DOHH2 (cell line): ENCODE data around the gene GABARAPL2.

Source experiments
- H3F3A ChIP-seq: fragments of 200-600 bp; sonication (generic), shearing (Covaris generic); 2 replicates; pipeline ENCODE4 v1.6.0; 2016; ENCODE audit warnings: antibody characterized with exemption, mild to moderate bottlenecking; ENCODE audit not compliant: control insufficient read depth, insufficient read depth
- H3K27ac ChIP-seq: fragments of 200-600 bp; sonication (generic); 2 replicates; pipeline ENCODE4 v1.5.1; 2014; ENCODE audit warnings: low read depth, mild to moderate bottlenecking, low read length, moderate library complexity
- H3K27me3 ChIP-seq: fragments of 200-600 bp; sonication (generic); 2 replicates; pipeline ENCODE4 v1.6.1; 2014; ENCODE audit warnings: mild to moderate bottlenecking, low read length, mixed read lengths; ENCODE audit not compliant: control insufficient read depth
- H3K36me3 ChIP-seq: fragments of 200-600 bp; sonication (generic); 2 replicates; pipeline ENCODE4 v1.6.1; 2014; ENCODE audit warnings: mild to moderate bottlenecking, low read length, moderate library complexity, mixed read lengths; ENCODE audit not compliant: control insufficient read depth
- H3K4me1 ChIP-seq: fragments of 200-600 bp; sonication (generic); 2 replicates; pipeline ENCODE4 v1.6.1; 2014; ENCODE audit warnings: mild to moderate bottlenecking, low read length, mixed read lengths; ENCODE audit not compliant: control insufficient read depth
- H3K4me2 ChIP-seq: fragments of 200-600 bp; sonication (generic); 2 replicates; pipeline ENCODE4 v1.6.0; 2014; ENCODE audit warnings: mild to moderate bottlenecking, low read length, moderate library complexity
- H3K4me3 ChIP-seq: fragments of 200-600 bp; sonication (generic); 2 replicates; pipeline ENCODE4 v1.5.1; 2014; ENCODE audit warnings: mild to moderate bottlenecking, low read length, mixed read lengths
- H3K79me2 ChIP-seq: fragments of 200-600 bp; sonication (generic); 2 replicates; pipeline ENCODE4 v1.6.1; 2014; ENCODE audit warnings: mild to moderate bottlenecking, low read length, mixed read lengths; ENCODE audit not compliant: control insufficient read depth
- H3K9me2 ChIP-seq: fragments of 200-600 bp; sonication (generic); replicated peaks from 2 replicates; pipeline ENCODE4 v1.6.1; 2014; ENCODE audit warnings: mild to moderate bottlenecking, low read length, mixed read lengths; ENCODE audit not compliant: control insufficient read depth
- H3K9me3 ChIP-seq: fragments of 200-600 bp; sonication (generic); 2 replicates; pipeline ENCODE4 v1.6.1; 2014; ENCODE audit warnings: antibody characterized with exemption, low read length, mixed read lengths; ENCODE audit not compliant: control insufficient read depth, insufficient read depth
- H4K20me1 ChIP-seq: fragments of 200-600 bp; sonication (generic); 2 replicates; pipeline ENCODE4 v1.6.0; 2014; ENCODE audit warnings: low read depth, mild to moderate bottlenecking, antibody characterized with exemption, low read length, moderate library complexity; ENCODE audit not compliant: control insufficient read depth, insufficient read depth
- CTCF ChIP-seq: fragments of 200-600 bp; sonication (generic); IDR thresholded peaks from one replicate; pipeline ENCODE4 v1.5.1; 2014; ENCODE audit warnings: antibody characterized with exemption, mild to moderate bottlenecking, low read depth, low read length; ENCODE audit not compliant: poor library complexity, severe bottlenecking
- EZH2phosphoT487 ChIP-seq: fragments of 200-600 bp; sonication (generic); IDR thresholded peaks from 2 replicates; pipeline ENCODE4 v1.6.1; 2017; ENCODE audit warnings: borderline replicate concordance, mild to moderate bottlenecking, antibody characterized with exemption, low read length, moderate library complexity, mixed read lengths

GABARAPL2 gene

GRCh38 chr16:75558846-75559401 lies 7.3 kb upstream of the GABARAPL2 start:
- Histone ChIP-seq H3K4me2 (no peak overlapping the region), H3K36me3 (no peaks in the 10 kb centered on the region), H3F3A (no peaks in the 10 kb centered on the region), H3K4me1 (peaks cover 13% of the 10 kb centered on the region), H3K27ac (no peak overlapping the region), H3K9me3 (no peaks in the 10 kb centered on the region), H3K79me2 (peaks cover 10% of the 10 kb centered on the region), H3K9me2 (no peaks in the 10 kb centered on the region), H4K20me1 (no peaks in the 10 kb centered on the region), H3K27me3 (no peaks in the 10 kb centered on the region), H3K4me3 (no peak overlapping the region)
- TF ChIP-seq EZH2phosphoT487: no peak

- Histone ChIP-seq H3K4me2 (no peak overlapping the region), H3K4me1 (peaks cover 16% of the 10 kb centered on the region), H4K20me1 (no peaks in the 10 kb centered on the region), H3K9me3 (no peaks in the 10 kb centered on the region), H3F3A (peaks cover 2% of the 10 kb centered on the region; the same call in 1 of the 2 replicates), H3K4me3 (no peak overlapping the region), H3K9me2 (no peaks in the 10 kb centered on the region), H3K79me2 (peaks cover 6% of the 10 kb centered on the region), H3K27ac (no peak overlapping the region), H3K27me3 (no peaks in the 10 kb centered on the region), H3K36me3 (no peaks in the 10 kb centered on the region)
- no peak for TF ChIP-seq EZH2phosphoT487
- TF ChIP-seq CTCF: no peak
Measured at GRCh38 chr16:75559564-75560372, 6.4 kb upstream of the GABARAPL2 start.

- H3K4me2 ChIP-seq: peak overlapping the region; percentile 94
- peaks cover 36% of the 10 kb centered on the region for H3K36me3 ChIP-seq
- H3K27me3 ChIP-seq: no peaks in the 10 kb centered on the region
- H3K27ac ChIP-seq: peak overlapping the region; percentile 71
- TF ChIP-seq EZH2phosphoT487 (no peak), CTCF (no peak)
- peaks cover 33% of the 10 kb centered on the region for H3K79me2 ChIP-seq
- H3K4me3 ChIP-seq: peak overlapping the region; percentile 99
- H4K20me1 ChIP-seq: peaks cover 7% of the 10 kb centered on the region; the same call in 1 of the 2 replicates
- peaks cover 54% of the 10 kb centered on the region for H3K4me1 ChIP-seq
- H3F3A ChIP-seq: peaks cover 12% of the 10 kb centered on the region
- H3K9me3 ChIP-seq: no peaks in the 10 kb centered on the region
- H3K9me2 ChIP-seq: no peaks in the 10 kb centered on the region
Measured at GRCh38 chr16:75565640-75566039, 539 bp upstream of the GABARAPL2 start.

GRCh38 chr16:75566758-75567255 lies 628 bp downstream of the GABARAPL2 start:
- Histone ChIP-seq H3K4me2 (peak overlapping the region; percentile 94), H3F3A (peaks cover 14% of the 10 kb centered on the region), H3K79me2 (peaks cover 40% of the 10 kb centered on the region), H4K20me1 (peaks cover 7% of the 10 kb centered on the region; the same call in 1 of the 2 replicates), H3K4me1 (peaks cover 66% of the 10 kb centered on the region), H3K4me3 (peak overlapping the region; percentile 99), H3K27me3 (no peaks in the 10 kb centered on the region), H3K36me3 (peaks cover 46% of the 10 kb centered on the region), H3K27ac (peak overlapping the region; percentile 71), H3K9me2 (no peaks in the 10 kb centered on the region), H3K9me3 (no peaks in the 10 kb centered on the region)
- TF ChIP-seq EZH2phosphoT487: no peak
- no peak for TF ChIP-seq CTCF
